ENCODE data around the gene CALM1.

GRCh38 chr14:90426031-90426540 lies 29.3 kb downstream of the CALM1 start:
- no peak for TF ChIP-seq POLR2A (IDR thresholded peaks at IDR 0.05)
- TF ChIP-seq, protein P1, sequence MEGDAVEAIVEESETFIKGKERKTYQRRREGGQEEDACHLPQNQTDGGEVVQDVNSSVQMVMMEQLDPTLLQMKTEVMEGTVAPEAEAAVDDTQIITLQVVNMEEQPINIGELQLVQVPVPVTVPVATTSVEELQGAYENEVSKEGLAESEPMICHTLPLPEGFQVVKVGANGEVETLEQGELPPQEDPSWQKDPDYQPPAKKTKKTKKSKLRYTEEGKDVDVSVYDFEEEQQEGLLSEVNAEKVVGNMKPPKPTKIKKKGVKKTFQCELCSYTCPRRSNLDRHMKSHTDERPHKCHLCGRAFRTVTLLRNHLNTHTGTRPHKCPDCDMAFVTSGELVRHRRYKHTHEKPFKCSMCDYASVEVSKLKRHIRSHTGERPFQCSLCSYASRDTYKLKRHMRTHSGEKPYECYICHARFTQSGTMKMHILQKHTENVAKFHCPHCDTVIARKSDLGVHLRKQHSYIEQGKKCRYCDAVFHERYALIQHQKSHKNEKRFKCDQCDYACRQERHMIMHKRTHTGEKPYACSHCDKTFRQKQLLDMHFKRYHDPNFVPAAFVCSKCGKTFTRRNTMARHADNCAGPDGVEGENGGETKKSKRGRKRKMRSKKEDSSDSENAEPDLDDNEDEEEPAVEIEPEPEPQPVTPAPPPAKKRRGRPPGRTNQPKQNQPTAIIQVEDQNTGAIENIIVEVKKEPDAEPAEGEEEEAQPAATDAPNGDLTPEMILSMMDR (IDR thresholded peaks at IDR 0.05): no peak
- no peak for TF ChIP-seq EP300 (IDR thresholded peaks at IDR 0.05)
